Stimulated activated CD4-positive, alpha-beta T cell treated with anti-CD3 and anti-CD28 coated beads, Interleukin-4, amount 100 ng/mL, for 48 hours (primary cell): ENCODE measurements around the gene SAMM50.

ENCODE experiments used
- DNase-seq, 2 donors: peaks; one replicate each; pipeline ENCODE4 v3.0.0-alpha.2; 2020; ENCODE audit warnings: low read depth in 2 of 2

SAMM50 gene

DNA sequence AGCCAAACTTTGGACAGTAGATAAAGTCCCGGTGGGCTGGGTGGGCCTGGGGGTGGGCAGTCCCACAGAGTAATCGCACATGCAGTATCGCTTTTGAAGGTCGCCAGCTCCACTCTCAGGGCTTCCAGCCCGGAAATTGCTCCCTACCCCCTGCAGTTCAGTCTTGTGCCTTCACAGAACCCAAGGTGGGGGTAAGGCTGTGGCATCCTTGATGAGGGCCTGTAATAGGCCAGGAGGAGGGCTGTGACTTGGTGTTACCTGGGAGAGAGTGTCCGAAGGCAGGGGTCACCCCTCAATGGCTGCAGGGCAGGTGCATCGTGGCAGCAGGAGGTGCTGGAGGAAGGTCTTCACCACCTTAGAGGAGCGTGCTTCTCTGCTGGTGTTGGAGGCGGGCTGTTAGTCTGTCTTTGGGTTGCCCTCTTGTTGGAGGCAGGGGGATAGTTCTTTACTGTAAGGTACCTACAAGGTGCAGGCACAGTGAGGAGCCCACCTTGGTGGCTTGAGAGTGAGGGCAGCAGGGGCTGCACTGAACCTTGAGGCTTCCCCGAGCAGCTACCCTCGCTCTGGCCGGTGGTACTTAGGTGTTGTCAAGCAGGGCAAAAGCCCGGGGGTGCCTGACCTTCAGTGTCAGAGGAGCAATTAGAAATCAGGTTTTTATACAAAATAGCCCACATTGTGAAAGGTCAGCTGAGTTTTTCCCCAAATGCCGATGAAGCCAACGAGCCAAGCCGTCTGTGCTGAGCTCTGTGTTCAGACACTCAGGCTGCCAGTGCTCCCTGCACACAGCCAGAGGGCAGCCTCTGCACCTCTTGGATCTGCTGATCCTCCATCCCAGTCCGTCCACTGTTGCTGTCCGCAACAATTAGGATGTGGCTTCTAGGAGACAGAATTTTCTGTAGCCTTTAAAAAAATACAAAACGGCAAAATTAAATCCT, 21.9 kb downstream of the SAMM50 start:
- DNase-seq = no peak

DNA sequence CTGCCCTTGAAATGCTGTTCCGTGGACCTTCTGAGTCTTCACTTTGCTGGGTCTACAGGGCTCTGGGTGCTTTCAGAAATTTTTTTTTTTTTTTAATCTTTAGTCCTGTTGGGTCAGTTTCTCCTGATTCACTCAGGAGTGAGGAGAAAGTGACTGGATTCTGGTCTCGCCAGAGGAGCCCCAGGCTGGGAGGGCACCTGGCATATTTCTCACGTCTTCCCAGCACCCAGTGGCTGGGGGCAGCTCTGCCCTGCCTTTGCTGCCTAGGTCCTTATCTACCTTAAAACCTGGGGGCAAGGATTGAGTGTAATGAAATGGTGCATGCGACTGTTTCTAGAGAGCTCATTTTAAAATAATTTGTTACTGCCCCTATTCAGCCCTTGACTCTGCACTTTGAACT, 23.3 kb downstream of the SAMM50 start:
- no peak for DNase-seq

DNA sequence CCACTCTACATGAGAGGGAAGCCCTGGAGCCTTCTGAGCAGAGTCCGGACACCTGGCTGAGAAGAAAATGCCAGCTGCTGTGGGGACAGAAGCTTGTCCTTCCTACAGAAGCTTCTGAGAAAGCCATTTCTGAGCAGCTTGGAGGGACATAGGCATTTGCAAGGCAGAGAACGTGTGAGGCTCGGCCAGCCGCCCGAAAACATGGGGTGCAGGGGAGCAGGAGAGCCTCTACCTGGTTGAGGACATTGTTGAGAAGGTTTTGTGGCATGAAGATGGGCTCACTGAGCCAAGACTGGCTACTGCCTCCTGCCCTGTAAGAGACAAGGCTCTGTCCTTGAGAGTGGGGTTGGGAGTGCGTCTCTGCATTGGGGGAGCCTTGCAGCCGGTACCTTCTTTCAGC, 25.3 kb downstream of the SAMM50 start:
- no peak for DNase-seq

DNA sequence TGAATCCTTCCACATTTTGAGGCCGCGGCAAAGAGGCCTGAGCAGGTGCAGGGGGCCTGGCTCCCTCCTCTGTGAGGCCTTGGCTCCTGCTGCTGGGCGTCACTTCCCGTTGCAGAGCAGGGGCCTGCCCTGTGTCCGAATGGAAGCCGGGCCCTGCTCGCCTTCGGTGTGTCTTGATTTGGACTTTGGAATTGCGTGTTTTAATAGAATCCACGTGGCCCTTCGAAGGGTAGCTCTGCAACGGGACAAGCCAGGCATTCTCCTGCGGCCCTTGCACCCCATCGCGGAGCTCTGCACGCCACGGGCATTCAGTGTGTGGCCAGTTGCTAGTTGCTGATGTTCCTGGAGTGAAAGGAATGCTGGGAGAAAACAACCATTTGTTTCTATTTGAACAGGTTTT, 25.8 kb downstream of the SAMM50 start:
- DNase-seq = no peak

DNA sequence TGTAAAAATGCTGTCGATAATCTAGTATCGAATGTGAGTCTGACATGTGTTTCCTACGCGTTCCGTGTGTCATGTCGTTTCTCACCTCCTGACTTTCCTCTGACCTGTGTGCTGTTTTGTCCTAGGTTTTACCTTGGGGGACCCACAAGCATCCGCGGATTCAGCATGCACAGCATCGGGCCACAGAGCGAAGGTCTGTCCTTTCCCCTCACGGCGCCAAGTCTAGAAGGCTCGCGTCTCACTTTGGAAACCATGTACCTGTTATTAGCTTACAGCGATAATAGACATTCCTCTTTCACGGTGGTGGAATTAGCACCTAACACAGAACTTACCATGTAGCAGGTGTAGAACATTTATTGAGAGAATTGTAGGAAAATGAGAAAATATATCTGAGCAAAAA, 28.6 kb downstream of the SAMM50 start:
- DNase-seq = no peak

DNA sequence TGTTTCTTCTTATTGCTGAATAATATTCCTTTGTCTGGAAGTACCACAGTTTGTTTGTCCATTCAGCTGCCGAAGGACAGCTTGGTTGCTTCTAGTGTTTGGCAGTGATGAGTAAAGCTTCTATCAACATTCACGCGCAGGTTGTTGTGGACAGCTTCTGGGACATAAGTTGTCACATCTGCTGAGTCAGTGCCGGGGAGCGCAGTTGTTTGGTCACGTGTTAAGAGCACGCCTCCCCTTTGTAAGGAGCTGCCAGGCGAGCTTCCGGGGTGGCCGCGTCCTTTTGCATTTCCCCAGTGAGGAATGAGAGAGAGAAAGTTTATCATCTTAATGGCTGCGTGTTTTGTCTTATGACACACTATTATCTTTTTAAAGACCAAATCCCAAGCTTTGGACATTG, 30.3 kb downstream of the SAMM50 start:
- no peak for DNase-seq

DNA sequence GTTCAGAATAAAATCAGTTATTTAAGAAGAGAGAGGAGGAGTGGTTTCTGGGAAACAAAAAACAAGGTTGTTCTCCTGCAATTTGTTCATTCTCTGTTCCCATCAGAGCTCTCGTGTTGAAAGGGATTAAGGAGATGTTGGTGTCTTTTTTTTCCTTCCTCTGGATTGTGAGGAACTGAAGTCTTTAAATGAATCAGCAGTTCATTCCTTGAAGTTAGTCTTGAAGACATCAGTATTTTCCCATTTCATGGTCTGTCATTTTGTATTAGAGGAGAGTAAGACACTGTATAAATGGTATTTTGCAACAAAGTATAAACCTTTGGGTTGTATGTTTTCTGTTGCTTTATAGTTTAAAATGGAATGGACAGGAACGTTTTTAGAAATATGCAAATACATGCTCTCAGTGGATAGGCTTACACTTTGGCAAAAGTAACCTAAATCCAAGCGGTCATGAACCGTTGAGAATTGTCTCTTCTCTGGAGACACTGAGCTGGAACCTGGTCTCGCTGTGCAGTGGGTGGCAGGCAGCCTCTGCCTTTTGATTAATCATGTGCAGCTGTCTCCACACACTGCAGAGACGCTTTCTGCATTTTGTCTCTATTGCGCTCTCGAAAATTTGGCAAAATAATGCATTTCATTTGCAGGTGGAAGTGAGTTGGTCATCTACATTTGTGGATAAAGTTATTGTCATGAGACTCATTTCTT, 33.0 kb downstream of the SAMM50 start:
- no peak for DNase-seq

DNA sequence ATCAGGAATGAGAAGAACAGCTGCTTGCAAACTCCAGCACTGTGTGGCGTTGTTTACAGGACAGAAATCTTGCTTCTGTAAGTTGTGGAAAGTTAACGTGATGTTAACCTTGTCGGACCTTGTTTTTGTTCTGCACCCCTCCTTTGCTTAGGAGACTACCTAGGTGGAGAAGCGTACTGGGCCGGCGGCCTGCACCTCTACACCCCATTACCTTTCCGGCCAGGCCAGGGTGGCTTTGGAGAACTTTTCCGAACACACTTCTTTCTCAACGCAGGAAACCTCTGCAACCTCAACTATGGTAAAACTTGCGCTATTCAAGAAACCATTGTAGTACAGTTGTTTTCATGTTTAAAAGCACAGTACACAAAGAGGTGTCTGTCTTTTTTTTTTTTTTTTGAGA, 33.7 kb downstream of the SAMM50 start:
- no peak for DNase-seq

DNA sequence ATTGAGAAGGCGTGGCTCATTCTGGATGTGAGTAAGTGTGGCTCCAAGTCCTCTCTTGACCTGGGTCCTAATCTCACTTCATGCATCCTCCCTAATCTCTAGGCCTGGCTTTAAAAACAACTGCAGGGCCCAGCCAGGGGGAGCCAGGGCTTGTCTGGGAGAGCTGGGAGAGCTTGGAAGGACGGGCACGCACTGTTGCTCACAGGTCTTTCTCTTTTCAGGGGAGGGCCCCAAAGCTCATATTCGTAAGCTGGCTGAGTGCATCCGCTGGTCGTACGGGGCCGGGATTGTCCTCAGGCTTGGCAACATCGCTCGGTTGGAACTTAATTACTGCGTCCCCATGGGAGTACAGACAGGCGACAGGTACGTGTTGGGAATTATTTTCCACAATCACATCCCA, 34.8 kb downstream of the SAMM50 start:
- DNase-seq = no peak

DNA sequence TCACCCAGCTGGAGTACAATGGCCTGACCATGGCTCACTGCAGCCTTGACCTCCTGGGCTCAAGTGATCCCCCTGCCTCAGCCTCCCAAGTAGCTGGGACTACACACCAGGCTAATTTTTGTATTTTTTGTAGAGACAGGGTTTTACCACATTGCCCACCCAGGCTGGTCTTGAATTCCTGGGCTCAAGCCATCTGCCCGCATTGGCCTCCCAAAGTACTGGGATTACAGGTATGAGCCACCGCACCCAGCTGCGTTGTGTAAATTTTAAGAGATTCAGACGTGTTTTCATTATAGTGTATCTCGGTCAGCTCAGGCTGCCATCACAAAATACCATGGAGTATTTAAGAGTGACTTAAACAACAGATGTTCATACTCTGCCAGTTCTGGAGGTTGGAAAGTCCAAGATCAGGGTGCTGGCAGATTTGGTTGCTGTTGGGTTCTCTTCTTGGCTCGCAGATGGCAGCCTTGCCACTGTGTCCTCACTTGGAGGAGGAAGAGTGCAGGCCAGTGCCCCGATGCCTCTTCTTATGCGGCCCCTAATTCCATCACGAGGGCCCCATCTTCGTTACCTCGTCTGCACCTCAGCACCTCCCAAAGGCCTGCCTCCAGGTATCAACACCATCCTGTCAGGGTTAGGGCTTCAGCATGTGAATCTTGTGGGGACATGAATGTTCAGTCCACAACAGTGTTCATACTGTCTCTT, 36.2 kb downstream of the SAMM50 start:
- DNase-seq = no peak

DNA sequence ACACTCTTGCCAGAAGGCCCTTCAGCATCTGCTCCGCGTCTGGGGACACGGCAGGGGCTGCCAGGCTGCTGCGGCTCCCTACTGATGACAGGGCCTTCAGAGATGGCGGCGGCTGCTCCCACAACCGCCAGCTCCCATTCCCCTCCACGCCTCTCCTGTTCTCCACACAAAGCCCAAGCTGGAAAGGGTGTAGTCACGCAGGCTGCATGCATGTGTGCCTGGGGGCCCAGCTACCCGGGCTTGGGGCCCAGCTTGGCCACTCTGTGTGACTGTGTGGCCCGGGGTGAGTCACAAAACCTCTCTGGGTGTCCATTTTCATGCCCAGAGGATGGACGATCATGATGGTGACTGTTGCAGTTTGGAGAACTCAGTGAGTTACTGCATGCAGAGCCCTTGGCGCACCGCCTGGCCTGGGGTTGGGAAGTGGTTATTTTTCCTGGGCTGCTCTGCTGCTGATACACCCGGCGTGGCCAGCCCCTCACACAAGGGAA, 37.1 kb downstream of the SAMM50 start:
- DNase-seq = no peak

DNA sequence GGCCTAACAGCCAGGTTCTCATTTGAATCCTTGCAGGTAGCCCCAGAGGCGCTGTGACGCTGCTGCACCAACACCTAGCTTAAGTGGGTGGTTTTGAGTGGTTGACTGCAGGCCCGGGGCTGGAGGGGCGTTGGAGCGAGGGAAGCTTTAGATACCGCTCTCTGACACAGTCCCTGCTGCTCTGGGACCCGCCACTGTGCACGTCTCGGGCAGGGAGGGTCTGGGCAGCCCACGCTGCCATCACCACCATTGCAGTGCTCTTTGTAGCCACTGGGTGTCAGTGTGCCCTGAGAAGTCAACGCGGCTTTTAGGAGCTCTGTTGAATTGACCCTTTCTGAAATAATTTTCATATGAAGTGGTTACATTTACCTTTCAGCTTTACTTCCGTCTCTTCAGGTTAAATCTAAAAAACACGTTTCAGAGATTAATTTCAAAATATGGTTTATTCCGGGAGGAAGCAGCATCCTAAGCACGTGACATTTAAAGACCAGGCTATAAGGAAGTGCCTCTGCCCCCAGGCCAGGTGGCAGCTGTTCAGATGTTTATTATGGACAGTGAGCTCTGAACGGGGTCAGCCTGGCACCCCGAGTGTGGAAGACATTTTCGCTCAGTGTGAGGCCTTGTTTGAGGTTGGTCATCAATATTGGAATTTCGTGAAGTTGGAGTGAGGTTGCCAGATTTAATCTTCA, 38.0 kb downstream of the SAMM50 start:
- DNase-seq = peak; percentile 24 to 38

DNA sequence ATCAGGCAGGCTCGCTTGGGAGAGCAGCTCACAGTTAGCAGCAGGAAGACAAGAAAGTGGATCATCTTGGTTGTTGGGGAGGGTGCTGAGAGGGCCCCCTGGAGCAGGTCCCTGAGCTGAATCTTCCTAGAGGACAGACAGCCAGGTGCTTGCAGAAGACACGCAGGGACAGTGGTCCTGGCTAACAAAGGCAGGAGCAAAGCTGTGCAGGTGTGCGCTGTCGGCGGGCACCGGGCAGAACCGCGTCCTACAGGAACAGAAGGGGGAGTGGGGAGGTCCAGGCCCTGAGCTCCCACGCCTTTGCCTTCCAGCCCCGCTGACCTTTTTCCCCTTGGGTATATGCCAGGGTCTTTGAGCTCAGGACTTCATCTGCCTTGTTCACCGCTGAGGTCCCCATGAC, 38.8 kb downstream of the SAMM50 start:
- DNase-seq = no peak

DNA sequence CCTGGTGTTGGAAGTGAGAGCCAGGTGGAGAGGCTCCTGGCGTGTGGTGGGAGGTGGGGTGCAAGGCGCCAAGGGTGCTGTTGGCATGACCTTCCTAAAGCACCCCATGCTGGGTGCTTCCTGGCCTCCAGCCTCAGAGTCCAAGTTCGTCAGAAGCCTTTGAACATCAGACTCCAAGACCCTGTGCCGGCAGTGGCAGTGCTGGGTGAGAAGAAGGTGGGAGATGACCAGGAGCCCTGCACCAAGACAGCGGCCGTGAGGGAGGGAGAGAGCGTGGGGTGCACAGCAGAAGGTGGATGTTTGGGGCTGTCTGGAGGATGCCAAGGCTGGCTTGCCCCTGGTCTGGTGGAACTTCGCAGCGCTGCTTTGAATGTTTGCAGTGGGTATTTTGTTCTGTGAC, 39.2 kb downstream of the SAMM50 start:
- DNase-seq = no peak

DNA sequence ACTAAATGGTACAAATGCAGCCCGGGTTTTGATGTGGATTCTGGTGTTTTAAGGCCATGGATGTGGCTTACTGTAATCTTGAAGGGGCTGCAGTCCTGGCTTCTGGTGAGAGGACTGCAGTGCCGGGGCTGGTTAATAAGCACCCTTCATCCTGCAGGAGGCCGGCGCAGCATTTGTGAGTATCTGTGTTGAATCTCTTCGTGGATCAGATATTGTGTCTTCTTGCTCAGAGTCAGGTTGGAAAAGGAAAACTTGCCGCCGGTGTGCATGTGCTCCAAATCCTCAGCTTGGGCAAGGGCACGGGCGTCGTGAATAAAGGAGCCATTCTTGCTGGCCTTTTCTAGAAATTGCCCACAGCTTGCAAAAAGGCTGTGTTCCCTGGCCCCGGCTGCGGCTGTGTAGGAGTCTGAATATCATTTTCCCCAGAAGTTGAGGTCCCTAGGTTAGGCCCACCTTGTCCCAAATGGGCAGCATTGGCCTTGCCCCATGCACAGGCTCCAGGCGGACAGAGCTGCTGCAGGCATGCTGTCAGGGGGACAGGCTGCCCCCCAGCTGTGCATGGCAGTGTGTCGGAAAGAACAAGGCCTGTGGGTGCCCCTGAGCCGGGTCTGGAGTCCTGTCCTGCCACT, 39.9 kb downstream of the SAMM50 start:
- no peak for DNase-seq

DNA sequence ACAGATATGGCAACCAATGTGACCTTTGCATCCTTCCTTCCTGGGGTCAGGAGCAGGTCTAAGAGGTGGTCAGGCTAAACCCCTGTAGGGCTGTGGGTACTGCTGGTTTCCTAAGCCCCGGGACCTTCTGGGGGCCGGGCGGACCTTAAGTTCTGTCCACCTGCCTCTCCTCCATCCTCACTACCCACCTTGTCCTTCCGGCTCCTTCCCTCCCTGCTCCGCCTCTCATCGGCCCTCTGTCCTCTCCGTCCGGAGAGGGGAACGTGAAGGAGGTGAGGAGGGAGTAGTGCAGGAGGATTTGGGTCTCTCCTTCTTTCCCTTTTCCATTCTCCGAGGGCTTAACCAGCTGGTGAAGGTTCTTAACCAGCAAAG, 40.5 kb downstream of the SAMM50 start:
- no peak for DNase-seq

DNA sequence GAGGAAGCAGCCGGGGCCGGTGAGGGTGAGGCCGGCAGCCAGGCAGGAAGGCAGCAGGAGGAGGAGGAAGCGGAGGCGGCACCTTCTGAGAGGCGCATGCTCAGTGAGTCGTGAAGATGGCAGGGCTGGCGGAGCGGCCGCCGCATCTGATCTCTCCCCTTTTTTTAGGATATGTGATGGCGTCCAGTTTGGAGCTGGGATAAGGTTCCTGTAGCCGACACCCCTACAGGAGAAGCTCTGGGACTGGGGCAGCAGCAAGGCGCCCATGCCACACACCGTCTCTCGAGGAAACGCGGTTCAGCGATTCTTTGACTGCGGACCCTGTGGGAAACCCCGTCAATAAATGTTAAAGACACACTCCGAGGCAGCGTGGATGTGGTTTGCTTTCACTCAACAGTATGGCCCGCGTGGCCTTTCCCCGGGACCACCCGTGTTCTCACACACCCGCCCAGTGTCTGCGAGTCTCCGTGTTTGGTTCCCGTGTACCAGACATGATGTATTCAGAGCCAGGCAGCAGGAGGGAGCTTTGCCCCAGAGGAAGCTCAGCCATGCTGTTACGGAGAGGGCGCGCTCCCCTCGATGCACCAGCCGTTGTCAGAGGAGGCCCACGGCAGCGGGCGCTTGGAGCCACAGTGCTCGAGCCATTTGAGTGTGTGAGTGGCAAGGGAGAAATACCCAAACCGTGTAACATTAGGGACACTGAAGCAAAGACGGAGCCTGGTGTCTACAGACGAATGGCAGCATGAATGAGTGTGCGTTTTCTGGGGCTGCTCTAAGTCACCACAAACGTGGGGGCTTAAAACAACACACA, 41.1 kb downstream of the SAMM50 start:
- peak; percentile 56 for DNase-seq

DNA sequence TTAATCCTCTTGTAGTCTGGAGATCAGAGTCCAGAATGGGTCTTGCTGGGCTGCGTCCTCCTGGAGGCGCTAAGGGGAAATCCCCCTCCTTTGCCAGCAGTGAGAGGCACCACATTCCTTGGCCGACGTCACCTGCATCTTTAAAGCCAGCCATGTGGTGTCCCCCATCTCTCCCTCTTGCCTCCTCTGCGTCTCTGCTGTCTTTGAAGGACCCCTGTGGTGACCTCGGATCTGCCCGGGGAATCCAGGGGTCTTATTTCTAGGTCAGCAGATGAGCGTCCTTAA, 41.7 kb downstream of the SAMM50 start:
- no peak for DNase-seq

DNA sequence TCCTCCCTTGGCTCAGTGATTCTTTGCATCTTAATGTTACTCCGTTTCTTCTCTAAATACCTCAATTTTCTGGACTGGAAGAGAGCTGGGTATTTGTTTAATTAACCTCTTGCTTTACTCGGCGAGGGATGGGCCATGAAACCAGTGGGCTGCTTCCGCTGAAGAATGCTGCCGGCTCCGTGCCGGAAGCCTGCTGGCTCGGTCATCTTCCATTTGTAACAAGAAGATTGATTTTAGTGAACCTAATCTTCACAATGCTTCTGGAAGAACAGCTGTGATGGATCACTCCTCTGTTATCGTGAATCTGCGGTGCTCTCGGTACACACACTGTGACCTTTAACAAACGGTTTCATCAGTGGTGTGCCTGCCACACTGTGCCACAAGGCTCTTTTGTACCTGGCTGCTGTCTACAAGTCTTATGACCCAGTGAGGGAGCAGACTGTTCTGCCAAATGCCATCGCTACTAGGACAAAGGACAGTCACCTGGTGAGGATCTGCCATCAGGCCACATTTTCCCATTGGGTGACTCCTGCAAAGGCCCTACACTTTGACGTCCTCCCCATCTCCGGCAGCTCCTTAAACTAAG, 43.5 kb downstream of the SAMM50 start:
- no peak for DNase-seq

DNA sequence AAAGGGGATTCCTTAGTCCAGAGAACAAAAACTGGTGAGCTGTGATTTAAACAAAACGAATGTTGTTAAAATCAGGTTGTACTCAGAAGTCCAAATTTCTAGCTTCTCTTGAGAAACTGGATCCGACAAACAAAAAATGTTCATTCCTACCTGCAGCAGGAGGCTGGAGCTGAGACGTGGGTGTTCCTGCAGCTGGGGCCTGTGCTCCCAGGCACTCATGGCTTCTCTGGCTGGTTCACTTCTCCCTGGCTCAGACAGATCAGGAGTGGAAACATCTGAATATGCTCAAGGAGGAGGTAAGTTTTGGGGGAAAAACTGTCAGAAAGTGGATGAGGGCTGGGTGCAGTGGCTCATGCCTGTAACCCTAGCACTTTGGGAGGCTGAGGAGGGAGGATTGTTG, 44.1 kb downstream of the SAMM50 start:
- no peak for DNase-seq
